GM21619 (cell line): Measurements from ENCODE around the gene HTT.
"Not testable (repeated sequence)": the region's sequence is repeated elsewhere in the genome, so short reads cannot be mapped to it uniquely, and the experiment has no call there.

Source experiments
- ATAC-seq: cut with Tn5 transposase; IDR thresholded peaks from one replicate; pipeline ENCODE4 v1.9.1; 2021; ENCODE audit not compliant: unreplicated experiment

The HTT gene

DNA sequence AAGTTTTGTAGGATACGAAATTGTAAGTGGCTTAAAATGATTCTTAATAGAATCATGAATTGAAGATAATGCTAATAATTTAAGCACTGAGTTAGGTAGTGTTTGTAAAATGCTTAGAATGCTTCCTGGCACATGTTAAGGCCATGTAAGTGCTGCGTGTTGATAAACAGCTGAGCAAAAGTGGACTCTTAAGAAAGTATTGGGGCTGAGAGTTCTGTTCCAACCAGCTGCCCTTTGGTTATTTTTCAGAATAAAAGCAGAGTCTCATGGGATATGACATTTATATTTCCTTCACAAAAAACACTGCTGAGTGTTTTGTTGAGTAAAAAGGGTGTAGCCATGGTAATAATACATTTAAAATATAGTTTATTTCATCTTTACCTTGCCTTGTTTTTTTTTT lies 42.5 kb downstream of the HTT start:
- ATAC-seq: no peak

DNA sequence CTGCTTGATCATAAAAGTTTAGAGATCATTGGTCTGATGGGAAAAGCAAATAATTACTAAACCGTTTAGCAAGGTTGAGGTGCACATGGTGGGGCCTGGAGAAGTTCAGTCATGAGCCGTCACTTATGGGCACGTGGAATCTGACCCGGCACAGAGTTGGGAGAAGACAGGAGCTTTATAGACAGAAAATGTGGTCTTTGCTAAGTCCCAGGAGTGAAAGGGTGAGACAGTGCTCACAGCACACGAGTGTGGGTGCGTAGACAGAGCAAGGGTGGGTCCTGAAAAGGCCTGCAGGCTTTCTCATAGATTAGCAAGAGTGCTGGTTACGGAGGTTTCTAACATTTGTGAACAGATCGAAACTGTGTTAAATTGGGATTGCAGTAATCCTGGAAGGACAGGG lies 43.8 kb downstream of the HTT start:
- ATAC-seq: no peak

DNA sequence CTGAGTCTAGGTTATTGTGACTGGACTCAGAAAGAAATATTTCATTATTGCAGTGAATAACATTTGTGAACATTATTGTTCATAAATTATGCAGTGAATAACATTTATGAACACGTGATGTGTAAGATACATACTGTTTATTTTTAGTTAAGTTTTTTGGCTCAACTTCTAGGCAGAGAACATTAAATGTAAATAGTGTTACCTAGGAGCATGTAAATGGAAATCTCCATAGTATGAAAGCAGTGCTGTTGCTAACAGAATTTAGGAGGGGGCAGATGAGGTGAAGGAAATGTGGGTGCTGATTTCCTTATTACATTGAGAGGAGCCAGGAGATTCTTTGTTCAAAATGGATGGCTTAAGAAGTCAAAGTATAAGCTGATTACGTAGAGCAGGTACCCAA lies 45.0 kb downstream of the HTT start:
- ATAC-seq: no peak

DNA sequence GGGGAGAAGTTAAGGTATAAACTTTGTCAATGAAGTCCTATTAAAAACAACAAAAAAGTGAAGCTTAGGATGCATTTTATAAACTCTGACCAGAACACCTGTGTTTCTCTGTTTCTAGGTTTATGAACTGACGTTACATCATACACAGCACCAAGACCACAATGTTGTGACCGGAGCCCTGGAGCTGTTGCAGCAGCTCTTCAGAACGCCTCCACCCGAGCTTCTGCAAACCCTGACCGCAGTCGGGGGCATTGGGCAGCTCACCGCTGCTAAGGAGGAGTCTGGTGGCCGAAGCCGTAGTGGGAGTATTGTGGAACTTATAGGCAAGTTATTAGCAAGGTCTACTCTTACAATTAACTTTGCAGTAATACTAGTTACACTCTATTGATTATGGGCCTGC lies 46.6 kb downstream of the HTT start:
- ATAC-seq: no peak

DNA sequence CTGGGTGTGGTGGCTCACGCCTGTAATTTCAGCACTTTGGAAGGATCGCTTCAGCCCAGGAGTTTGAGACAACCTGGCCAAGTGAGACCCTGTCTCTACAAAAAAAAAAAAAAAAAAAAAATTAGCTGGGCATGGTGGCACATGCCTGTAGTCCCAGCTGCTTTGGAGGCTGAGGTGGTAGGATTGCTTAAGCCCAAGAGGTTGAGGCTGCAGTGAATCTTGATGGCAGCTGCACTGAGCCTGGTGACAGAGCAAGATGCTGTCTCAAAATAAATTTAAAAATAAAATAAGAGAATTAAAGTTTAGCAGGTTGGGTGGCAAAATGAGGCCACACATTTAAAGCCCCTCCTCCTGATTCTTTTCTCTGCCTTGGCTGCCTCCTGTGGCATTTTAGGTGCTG lies 47.1 kb downstream of the HTT start:
- ATAC-seq: no peak

DNA sequence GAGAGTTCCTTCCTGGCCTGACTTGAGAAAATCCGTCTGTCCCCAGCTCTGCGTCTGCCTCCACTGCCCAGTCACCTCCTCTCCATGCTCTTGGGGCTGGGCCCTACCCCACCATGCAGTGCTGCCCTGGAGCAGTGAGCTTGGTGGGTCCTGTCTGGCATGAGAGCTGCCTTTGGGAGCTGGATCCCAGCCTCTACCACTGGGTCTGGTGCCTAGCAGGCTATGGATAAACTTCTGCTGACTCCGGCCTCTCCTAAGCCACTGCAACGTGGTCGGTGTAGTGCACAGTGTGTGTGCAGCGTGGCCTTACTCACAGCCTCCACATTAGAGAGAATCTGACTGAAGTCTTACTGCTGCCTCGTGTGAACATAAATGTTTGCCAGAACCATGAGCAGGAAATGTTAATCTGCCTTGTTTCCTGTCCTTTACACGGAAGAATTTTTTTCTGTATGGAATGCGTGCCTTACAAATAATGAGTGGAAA lies 47.6 kb downstream of the HTT start:
- no peak for ATAC-seq

DNA sequence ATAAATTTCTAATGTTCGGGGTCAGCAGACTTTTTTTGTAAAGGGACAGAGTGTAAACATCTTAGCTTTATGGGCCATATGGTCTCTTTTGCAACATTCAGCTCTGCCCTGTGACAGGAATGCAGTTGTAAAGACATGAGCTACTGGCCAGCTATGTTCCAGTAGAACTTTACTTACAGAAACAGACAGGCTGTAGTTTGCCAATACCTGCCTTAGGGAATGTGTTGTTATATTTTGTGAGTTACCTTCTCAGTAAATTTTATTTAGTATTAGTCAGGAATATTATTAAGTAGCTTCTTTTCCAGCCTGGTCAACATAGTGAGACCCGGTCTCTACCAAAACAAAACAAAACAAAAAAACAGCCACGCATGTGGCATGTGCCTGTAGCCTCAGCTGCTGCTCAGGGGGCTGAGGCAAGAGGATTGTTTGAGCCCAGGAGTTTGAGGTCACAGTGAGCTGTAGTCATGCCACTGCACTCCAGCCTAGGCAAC lies 48.7 kb downstream of the HTT start:
- ATAC-seq: no peak

DNA sequence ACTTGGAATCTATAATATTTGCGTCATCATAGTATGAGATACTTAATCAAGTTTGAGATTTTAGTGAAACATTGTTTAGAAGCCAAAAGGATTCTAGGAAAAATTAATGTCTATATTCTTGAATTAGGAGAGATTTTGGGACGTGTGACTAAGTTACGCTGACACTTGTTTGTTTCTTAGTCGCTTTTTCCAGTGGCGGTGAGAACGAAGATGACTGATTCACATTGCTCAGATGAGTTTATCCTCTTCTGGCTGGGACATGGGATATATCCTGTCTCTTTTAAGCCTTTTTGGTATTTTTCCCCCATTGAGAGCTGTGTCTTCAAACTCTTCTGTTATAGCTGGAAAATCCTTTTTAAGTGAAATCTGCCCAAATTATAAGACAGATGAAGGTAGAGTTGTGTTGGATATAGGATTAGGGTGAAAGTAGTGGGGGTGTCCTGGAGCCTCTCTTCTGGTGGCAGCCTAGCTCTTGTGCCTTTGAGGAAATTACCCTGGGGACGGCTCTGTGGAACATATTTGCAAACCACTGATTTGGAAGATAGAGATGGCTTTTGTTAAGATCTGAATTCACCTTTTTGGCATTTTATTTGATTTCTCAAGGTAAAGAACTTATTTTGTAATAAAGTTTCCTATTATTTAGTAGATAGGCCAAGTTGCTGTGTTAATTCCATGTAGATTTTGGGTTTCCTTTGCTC lies 49.7 kb downstream of the HTT start:
- no peak for ATAC-seq

DNA sequence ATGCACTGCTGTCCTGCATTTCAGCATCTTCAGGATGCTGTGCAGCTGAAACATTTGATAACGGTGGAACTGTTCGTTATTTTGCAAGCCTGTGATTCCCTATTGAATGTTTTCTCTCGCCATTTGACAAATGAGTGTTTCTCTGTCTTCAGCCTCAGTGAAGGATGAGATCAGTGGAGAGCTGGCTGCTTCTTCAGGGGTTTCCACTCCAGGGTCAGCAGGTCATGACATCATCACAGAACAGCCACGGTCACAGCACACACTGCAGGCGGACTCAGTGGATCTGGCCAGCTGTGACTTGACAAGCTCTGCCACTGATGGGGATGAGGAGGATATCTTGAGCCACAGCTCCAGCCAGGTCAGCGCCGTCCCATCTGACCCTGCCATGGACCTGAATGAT lies 52.6 kb downstream of the HTT start:
- ATAC-seq: no peak

DNA sequence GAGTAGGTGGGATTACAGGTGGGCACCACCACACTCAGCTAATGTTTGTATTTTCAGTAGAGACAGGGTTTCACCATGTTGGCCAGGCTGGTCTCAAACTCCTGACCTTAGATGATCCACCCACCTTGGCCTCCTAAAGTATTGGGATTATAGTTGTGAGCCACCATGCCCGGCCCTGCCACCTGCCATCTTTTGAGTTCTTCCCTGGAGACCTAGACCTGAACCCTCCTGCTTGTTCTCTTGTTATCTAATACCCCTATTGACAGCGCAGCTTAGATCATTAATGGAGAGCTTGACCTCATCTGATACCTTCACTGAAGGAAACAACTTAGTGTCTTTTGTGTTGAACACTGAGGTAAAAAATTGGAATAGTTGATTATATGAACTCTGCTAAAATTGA lies 53.6 kb downstream of the HTT start:
- ATAC-seq: no peak

DNA sequence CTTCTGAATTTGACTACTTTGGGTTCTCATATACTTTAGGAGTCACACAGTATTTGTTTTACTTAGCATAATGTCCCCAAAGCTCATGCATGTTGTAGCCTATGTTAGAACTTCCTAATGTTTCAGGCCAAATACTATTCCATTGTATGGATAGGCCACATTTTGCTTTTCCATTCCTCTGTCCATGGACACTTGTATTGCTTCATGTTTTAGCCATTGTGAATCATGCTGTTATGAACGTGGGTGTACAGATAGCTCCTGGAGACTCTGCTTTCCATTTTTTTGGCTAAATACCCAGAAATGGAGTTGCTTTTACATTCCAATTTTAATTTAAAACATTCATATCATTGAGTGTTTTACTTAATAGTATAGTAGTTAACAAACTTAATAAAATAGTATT lies 54.5 kb downstream of the HTT start:
- no peak for ATAC-seq

DNA sequence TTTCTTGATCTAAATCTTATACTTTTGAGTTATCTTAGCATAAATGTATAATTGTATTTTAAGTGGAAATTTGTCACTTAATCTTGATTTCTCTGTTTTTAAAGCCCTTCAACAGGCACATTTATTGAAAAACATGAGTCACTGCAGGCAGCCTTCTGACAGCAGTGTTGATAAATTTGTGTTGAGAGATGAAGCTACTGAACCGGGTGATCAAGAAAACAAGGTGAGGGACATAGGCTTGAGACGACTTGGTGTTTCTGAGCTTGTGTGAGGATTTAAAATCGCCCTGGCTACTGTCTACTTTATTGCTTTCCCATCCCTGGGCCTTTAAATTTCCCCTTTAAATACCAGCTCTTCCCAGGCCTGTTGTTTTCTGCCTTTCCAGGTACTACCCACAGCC lies 55.7 kb downstream of the HTT start:
- no peak for ATAC-seq

DNA sequence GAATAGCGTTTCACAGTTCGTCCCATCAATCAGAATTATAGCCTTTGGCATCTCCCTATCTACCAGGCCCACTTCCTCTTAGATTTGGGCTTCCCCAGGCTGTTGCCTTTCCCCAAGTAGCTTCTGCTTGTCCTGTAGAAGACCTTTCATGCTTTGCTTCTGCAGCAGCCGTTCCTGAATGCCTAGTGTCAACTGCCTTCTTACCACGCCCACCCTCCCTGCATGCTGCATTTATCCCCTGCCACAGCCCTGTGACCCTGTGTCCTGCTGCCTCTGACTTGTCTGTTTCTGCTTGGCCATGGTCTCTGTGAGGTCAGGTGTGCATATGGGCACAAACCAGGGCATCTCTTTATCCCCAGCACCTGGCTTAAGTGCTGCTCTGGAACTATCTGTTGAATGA lies 56.3 kb downstream of the HTT start:
- ATAC-seq: no peak

DNA sequence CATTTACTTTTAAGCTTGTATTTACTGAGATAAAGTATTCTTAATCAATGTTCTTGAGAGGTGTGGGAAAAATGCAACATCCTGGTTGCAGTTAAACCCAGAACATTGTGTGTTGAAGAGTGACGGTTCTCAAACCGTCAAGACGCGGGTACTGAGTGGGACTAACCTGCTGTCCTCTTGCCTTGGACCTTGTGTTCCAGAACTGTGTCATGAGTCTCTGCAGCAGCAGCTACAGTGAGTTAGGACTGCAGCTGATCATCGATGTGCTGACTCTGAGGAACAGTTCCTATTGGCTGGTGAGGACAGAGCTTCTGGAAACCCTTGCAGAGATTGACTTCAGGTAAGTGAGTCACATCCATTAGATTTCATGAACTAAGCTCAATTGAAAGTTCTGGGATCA lies 59.7 kb downstream of the HTT start:
- no peak for ATAC-seq

DNA sequence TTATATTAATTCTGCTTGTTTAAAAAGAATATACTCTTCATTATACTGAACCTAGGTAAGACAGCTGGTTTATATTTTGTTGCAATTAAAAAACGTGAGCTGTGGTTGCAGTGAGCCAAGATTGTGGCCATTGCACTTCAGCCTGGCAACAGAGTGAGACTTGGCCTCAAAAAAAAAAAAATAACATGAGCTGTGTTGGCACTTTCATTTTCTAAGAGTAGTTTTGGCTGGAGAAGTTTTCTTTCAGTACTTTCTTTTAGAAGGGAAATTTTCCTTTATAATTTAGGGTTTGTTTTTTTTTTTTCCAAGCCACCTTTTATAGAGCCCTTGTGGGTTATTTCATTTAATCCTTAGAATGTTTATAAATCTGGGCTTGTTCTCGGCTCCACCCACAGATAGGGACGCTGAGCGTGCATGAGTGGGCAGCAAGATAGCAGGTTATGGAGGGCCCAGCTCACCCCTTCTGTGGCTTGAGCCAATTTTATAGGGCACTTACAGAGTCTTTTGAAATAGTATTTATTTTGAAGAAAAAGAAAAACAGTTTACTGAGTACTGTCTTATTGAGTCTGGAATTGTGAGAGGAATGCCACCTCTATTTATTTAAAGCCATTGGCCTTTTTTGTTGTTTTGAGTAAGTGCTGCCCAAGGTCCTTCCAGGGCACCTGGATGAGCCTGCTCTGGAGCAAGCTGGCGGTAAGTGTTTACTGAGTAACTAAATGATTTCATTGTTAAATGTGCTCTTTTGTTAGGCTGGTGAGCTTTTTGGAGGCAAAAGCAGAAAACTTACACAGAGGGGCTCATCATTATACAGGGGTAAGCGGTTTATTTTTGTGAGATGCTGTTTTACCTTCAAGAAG lies 60.9 kb downstream of the HTT start:
- ATAC-seq: no peak

DNA sequence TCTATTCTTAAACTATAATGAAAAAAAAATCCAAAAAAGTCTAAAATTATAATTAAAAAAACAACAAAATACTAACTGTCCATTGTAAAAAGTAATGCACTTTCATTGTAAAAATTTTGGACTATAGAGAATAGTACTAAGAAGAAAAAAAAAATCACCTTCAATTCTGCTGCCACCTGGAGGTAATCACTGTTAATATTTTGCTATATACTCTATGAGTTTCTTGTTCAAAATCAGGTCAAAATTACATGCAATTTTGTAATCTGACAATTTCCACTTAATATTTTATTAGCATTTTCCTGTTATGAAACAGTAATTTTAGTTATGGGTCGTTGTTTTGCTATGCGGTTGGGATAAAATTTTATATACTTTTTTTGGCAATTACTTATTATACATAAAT lies 62.0 kb downstream of the HTT start:
- no peak for ATAC-seq

DNA sequence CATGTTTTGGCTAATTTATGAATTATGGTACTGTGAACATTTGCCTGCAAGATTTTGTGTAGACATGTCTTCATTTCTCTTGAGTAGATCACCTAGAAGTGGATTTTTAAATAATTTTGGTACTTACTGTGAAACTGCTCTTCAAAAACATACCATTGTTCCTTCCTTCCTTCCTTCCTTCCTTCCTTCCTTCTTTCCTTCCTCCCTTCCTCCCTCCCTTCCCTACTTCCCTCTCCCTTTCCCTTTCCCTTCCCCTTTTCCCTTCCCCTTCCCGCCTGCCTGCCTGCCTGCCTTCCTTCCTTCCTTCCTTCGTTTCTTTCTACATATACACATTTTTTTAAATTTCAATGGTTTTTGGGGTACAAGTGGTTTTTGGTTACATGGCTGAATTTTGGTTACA lies 63.4 kb downstream of the HTT start:
- no peak for ATAC-seq

DNA sequence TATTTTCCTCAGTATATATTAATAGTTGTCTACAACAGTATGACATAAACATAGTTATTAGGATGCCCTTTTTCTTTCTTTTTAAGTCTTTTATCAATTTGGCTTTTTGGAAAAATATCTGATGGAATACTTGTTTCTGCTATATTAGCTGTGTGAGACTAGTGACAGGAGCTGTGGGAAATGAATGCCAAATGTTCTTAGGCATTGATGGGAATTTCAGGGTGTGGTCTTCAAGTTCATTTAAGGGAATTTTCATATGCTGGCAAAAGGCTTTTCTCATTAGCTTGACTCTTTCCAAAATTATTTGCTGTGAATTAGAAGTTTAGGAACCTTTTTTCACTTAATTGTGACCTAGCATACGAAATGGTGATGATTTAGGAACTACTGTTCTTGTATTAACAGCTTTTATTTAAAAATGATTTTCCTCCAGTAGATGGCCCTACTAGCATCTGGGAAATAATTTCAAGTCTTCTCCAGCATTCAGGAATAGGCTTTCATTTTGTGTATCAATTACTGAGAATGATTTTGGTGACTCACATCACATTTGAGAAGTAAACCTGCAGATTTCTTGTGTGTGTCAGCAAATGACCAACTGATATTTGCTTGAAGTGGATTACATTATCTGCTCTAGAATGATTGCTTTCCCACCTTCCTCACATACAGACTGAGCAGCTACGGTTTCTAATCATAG lies 70.9 kb downstream of the HTT start:
- no peak for ATAC-seq

DNA sequence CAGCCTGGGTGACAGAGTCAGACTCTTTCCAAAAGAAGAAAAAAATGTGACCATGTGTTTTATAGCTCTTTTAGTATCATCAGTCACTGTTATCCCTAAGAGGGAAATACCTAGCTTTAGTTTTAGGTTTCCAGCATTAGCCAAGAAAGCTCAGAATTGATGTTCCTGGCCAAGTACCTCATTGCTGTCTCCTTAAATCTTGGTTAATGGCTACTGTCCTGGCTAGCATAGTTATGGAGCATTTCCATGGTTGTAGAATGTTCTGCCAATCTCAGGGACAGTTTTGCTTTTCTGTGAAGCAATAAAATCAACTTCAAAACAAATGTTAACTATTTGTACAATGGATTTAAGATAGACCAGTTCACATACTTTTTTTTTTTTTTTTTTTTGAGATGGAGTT lies 74.4 kb downstream of the HTT start:
- no peak for ATAC-seq

DNA sequence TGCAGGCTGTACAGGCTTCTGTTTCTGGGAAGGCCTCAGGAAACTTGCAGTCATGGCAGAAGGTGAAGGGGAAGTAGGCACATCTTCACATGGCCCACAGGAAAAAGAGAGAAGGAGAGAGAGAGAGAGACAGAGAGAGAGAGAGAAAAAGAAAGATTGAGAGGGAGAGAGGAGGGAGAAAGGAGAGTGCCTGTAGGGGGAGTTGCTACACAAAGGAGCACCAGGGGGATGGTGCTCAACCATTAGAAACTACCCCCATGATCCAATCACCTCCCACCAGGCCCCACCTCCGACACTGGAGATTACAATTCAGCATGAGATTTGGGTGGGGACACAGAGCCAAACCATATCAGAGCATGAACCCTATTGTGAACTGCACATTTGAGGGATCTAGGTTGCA lies 76.8 kb downstream of the HTT start:
- ATAC-seq: not testable (repeated sequence)

DNA sequence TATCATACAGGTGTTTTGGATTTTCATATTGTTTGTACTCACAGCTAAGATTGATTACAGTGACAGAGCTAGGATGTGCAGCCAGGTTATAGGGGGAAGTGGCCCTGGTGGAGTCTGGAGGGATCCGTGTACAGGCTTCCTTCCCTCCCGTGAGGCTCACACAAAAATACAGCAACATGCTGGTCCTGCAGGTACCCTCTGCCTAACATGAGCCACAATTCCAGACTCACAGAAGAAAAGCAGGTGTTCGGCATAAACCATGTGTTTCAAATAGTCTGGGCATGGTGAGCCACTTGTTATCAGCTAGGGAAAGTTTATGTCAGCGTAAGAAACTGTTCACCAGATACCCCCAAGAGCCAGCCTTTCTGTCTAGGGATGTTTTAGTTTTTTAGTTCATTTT lies 82.9 kb downstream of the HTT start:
- no peak for ATAC-seq

DNA sequence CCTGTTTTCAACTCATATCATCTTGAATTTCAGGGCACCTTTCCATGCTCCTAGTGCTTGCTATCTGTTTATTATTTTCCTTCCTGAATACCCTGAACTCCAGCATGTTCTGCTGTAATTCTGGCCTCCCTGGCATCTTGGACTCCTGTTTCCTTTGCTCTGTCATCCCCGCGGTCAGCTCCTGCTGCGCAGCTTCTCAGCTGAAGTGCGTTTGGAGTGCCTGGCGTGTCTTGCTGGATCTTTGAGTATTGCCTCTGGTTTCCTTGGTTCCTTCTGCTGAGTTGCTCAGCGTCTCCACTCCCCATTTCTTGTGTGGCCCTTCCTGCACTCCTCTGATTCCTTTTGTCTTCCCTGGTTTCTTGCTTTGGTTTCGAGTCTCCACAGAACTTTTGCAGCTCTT lies 84.4 kb downstream of the HTT start:
- ATAC-seq: no peak
